Stimulated activated CD8-positive, alpha-beta memory T cell treated with anti-CD3 and anti-CD28 coated beads, Interleukin-12 subunit alpha, Interleukin-12 subunit beta, amount 100 ng/mL, for 24 hours (primary cell): ENCODE results near the gene PRCC.

Experiments
- DNase-seq: peaks from one replicate; pipeline ENCODE4 v3.0.0-alpha.2; 2020; ENCODE audit errors: extremely low read depth

The PRCC gene, protein sequence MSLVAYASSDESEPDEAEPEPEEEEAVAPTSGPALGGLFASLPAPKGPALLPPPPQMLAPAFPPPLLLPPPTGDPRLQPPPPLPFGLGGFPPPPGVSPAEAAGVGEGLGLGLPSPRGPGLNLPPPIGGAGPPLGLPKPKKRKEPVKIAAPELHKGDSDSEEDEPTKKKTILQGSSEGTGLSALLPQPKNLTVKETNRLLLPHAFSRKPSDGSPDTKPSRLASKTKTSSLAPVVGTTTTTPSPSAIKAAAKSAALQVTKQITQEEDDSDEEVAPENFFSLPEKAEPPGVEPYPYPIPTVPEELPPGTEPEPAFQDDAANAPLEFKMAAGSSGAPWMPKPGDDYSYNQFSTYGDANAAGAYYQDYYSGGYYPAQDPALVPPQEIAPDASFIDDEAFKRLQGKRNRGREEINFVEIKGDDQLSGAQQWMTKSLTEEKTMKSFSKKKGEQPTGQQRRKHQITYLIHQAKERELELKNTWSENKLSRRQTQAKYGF

DNA sequence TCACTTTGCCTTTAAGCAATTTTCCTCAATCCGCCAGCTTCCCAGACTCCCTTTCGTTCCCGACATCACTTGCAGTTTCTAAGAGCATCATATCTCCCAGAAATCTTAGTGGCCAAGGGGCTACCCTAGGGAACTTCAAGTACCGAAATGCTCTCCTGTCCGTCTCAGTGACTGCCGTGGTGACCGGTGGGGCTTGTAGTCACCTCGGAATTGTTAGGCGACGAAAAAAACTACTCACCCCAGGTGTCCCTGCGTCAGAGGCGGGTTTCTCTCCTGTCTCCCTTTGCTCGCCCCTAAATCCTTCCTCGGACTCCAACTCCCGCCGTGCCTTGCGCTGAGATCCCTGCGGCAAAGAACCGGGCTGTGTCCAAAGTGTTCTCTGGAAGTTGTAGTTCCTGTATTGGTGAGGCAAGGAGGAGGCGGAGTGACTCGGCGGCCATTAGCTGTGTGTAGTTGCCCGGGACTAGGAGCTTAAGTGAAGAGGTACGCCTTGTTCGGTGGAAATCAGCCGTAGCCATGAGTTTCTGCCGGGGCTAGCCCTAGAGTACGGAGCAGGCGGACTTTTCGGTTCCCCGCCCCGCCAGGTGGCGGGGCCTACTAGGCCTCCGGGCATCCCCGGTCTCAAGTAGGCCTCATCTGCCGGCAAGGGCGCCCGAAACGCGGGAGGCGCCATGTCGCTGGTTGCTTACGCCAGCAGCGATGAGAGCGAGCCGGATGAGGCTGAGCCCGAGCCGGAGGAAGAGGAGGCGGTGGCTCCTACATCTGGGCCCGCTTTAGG, at the start of gene PRCC:
PRCC (plus strand) TSS at position 435 of the 778 bp plus-strand sequence; CDS start at position 672, 237 bp downstream.
- DNase-seq, result peak; percentile 92

DNA sequence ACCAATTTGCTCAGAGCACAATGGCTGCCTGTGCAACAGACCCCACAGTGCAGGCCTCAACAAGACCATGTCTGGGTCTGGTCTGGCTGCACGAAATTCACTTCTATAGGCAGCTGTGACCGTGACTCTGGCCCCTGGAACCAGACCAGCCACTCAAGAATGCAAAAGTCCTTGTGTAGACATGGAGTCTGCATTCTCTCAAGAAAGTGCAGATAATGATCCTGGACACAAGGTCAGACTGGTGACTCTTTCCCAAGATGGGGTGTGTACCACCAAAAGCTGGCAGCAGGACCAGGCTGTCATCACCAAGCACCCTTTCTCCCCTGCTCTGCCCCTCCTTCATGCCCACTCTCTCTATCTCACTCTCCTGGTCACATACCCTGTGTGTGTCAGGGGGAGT, 46.2 kb upstream of the PRCC start:
- no peak for DNase-seq

DNA sequence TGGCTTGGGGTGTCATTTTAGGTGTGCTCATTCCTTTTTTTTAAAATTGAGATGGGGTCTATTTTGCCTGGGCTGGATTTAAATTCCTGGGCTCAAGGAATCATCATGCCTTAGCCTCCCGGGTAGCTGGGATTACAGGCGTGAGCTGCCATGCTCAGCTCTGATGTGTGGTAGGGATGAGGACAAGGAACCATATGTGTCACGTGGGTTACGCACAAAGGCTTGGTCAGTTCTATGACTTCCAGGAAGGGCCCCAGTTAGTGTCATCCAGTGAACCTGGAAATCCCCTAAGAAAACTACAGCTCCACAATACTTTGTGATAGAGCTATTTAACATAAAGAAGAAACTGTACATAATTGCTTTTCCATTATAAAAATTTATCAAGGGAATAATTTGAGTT, 45.8 kb upstream of the PRCC start:
- no peak for DNase-seq

DNA sequence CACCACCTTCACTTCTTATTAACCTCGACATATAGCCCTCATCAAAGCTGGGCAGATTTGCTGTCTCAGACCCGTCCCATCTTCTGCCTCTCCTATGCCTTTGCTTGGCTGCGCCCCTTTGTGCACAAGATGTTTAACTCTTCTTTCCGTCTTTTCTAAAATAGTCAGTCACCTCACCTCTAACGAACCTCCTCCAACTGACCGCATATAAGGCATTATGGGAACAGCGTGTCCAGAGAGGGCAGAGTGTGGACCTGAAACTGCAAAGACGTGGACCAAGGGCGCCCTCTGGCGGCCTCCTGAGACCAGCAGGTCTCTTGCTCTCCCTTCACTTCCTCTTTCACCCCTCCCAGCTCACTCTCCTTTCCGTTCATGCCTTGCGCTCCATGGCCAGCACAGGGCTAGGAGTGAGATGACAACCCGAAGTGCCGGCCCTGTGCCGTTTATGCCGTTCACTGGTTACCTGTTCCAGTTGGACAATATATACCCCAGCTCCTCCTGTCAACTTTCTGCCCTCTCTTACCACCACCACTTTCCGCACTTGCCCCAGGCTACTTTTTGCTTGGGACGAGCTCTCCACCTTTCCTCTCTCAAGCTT, 41.6 kb upstream of the PRCC start:
- DNase-seq, result no peak

DNA sequence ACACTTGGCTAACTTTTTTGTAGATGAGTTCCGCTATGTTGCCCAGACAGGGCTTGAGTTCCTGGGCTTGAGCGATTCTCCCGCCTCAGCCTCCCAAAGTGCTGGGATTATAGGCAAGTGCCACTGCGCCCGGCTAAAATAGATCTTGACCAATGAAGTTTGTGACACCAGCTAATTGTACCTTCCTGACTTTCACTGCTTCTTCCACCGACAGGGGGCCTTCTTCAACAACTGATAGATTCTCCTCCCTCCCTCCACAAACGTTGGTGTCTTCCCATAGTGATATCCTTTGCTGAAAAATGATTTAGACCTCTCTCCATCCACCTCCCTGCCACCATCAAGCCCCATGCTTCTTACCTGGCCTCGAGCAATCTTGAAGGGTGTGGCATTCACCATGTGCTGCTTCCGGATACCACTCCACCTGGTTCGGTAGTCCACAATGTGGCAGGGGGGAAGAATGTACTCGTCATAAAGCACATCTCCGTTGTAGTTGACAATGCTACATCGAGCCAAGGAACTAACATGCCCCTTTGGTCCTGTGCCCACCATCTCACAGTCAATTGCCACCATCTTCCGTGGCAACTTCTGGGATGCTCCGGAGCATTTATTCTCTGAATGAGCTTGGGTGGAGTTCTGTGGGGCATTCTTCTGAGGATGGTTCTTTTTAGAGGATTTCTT, 40.6 kb upstream of the PRCC start:
- DNase-seq, result no peak

DNA sequence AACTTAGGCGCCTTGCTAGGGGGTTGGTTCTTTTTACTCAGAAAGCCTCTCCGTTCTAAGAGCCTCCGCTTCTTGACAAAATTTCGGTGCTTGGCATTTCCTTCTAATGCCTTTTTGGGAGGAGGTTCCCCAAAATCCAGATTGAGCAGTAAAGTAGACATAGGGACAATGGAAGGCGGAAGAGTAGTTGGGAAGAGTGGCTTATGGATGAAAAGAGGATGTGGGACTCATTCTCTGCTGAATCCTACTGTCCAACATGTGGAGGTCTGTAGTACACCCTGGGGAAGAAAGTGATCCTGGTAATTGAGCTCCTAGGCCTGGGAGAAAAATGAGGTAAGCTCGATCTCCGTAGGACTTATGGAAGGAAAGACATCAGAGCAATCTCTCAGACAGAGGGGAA, 39.8 kb upstream of the PRCC start:
- no peak for DNase-seq

DNA sequence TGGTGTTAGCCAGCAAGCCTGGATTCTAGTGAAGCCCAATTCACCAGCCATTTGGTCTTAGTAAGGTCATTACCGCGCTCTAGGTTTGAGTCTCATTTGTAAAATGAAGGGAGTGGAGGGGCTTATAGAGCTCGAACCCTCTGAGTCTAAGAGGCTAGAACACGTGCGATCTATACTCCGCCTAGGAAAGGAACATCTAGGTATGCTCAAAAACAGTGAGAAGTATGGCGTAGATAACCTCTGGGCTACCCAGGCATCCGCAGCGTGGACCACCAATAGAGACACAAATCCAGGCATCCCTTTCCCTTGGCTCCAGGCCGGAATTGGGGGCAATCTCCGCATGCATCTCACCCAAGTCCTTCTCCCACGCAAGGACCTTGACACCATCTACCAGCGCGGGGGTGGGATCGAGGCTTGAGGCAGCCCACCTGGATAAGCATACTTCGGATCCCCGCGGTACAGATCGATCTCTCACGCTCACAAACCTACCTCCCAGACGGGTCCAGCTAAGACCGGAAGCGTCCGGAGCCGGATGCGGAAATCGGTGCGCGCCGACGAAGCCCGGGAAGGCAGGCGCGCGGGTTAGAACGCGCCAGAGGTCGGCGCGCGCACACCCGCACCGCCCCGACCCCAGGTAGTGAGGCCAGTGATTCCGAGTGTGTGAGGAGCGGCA, 39.3 kb upstream of the PRCC start, which contains the start of gene METTL25B:
METTL25B (plus strand) TSS at position 544 of the 673 bp plus-strand sequence. CDS start 636 bp downstream, outside the sequence.
- peak; percentile 59 for DNase-seq

DNA sequence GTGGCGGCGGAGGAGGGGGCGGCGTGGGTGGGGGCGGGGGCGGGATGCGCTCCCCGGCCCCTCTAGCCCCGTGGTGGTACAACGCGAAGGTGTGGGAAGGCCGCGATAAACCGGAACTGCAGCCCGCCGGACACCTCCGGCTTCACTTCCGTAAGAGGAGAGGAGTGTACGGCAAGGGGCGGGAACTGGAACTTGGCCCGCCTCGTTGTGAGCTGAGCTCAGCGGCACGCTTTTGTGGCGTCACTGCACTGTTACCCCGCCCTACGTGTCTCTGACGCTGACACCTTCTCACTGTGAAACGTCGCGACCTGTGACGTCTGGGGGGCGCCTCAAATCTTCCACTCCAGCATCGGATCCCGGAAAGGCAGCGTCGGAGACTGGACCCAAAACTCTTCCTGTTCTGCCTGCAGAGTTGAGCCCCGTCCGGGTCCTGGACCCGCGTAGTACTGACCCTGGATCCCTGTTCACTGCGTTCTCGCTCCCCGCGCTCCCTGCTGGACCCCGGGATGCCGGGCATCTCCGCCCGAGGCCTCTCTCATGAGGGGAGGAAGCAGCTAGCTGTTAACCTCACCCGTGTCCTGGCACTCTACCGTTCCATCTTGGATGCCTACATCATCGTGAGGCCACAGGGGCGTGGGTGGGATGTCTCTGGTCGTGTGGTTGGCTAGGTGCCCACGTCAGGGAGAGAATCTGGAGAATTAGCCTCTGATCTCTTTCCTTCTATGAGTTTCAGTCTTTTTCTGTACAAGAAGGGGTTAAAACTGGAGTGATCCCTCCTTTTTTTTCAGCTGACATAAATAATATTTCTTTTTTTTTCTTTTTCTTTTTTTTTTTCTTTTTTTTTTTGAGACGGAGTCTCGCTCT, 38.5 kb upstream of the PRCC start, which contains the start of gene ISG20L2:
ISG20L2 (minus strand) TSS at position 168 of the 864 bp plus-strand sequence. CDS start 1,114 bp downstream, outside the sequence.
- DNase-seq, result peak; percentile 90

DNA sequence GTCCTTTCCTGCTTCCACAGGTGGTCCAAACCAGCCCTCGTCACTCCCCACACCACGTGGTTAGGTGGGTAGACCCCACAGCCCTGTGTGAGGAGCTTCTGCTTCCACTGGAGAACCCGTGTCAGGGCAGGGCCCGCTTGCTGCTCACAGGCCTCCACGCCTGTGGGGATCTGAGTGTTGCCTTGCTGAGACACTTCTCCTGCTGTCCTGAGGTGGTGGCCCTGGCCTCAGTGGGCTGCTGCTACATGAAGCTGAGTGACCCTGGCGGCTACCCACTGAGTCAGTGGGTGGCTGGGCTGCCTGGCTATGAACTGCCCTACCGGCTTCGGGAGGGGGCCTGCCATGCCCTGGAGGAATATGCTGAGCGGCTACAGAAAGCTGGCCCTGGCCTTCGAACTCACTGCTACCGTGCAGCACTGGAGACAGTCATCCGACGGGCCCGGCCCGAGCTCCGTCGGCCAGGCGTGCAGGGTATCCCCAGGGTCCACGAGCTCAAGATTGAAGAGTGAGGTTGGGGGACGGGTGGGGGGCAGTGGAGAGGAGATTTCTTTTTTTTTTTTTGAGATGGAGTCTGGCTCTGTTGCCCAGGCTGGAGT, 33.2 kb upstream of the PRCC start:
- no peak for DNase-seq

DNA sequence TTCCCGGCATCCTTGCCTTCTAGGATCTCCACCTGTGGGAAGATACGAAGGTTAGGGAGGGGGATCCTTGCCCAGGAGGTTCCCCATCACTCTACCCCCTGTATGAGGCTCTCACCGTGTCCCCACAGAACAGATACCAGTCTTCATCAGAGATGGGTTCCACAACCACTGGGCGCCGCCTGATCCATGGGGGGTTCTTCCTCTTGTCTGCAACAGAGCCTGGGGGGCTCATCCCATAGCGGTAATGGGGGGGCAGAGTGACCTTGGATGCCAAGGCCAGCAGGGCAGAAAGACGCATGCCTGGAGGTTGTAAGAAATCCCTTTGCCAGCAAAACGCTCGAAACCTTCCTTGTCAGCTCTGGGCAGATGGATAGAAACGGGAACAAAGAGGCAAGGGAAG, 28.9 kb upstream of the PRCC start:
- DNase-seq, result no peak

DNA sequence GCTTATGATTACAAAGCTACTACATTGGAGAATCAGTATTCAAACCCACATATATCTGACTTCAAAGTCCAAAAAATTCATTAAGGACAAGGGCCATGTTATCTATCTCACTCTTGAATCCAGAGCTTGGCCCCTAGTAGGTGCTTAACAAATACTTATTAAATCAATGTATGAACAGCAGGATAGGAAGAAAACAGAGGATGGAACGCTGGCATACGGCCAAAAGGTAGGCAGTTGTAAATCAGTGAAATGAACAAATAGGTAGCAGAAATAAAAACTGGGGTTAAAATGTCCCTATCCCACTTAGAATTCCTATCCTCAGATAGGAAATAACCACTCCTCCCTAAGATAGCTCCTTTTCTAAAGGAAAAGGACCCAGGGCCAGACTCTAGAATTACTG, 28.4 kb upstream of the PRCC start:
- DNase-seq, result no peak

DNA sequence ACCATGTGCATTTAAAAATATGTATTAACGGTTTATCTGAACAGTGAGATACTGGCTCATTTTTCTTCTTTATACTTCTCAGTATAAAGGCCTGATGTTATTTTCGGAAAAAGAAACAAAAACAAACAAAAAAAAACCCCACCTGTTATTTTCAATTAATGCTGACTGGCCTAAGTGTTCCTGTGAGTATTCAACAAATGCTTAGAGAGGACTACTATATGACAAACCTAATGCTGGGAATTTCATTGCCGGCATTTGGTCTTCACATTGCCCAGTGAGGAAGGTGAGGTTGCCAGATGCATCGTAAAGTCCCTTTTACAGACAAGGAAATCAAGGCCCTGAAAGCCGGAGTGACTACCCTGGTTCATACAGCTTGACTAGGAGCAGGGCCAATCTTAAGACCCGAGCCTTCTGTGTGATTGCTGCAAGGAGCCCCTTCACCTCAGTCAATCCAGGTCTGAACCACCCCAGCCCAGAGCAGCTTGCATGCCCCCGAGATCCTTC, 27.0 kb upstream of the PRCC start:
- no peak for DNase-seq

DNA sequence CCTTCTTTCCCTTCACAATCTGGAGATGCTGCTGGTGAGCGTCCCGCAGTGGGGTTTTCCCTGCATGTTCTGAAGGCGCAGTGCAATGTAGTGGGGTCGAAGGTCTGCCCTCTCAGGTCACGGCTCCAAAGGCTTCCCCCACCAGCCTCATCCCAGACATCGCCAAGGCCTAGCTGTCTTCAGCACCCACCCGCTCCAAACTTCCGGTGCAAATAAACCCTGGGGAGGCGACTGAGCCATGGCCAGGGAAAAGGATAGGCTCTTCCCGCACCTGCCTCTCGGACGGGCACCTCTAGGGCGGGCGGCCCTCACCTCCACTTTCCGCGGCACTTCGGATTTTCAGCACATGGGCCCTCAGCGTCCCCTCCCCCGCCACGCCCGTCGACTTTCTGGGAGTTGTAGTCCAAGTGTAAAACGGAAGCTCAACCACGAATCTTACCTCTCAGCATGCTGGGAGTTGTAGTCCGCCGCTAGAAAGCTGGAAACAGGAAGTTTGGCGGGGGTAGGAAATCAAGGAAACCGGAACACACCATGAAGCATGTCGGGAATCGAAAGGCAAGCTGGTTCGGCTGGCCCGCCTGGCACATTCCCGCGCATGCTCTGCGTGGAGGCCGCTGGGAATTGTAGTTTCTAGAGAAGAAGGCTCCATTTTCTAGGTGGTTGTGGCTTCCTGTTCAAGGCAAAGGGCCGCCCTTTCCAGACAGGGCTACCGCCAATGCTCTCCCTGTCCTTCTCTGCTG, 26.4 kb upstream of the PRCC start, which contains the start of gene MRPL24:
MRPL24 (minus strand) TSS at position 348 of the 740 bp plus-strand sequence. CDS start 2,384 bp downstream, outside the sequence.
- DNase-seq, result peak; percentile 84

DNA sequence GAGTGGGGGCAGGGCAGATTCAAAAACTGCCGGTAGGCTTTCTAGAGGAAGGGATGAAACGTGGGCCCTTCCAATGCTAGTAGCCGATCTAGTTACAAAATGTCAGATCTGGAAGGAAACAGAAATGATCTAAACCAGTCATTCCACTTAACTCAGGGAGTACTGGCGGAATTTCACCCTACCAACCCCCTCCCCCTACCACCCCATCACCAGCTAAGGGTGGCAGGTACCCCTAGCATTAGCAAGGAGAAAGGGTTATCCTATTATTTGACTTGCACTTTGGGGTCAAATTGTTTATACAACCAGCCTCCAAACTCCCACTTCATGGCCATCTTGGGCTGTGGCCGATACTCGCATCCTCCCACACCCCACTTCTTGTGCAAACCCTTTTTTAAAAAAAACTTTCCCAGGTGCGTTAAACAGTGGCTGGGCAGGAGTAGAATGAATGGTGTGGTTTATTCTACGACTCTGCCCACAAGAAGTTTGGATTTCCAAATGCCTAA, 25.8 kb upstream of the PRCC start:
- DNase-seq, result no peak

DNA sequence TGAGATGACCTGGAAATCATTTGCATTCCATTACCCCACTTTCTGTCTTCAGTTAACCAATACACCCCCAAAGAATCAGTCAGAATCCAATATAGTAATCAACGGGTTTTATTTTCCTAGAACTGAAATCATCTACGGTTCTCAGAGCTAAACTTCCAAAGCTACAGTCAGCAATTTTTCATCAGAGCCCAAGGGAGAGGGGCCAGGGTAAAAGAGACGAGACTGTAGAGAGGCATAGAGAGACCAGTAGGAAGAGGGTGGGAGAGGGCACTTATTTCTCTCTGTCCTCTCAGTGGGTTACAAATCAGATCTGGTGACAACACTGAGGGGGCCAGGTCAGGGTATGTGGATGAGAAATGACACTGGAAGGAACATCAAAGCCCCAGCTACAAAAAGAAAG, 25.3 kb upstream of the PRCC start:
- no peak for DNase-seq

DNA sequence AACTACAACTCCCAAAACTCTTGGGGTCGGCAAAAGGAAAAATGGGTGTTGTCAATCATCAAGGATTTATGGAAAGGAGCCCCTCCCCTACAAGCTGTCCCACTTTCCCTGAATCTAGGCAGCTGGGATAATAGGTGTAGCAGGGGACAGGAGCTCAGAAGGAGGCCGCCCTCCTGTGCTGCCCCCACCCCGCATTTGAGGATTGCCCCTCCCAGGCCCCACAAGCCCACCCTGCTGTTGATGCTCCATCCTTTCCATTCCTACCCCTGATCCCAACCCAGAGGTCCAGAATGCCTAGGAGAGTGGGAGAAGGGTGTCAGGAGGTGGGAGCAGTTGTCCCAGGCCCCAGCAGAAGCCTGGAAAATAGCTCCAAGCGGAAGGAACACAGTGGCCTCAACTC, 24.5 kb upstream of the PRCC start:
- no peak for DNase-seq

DNA sequence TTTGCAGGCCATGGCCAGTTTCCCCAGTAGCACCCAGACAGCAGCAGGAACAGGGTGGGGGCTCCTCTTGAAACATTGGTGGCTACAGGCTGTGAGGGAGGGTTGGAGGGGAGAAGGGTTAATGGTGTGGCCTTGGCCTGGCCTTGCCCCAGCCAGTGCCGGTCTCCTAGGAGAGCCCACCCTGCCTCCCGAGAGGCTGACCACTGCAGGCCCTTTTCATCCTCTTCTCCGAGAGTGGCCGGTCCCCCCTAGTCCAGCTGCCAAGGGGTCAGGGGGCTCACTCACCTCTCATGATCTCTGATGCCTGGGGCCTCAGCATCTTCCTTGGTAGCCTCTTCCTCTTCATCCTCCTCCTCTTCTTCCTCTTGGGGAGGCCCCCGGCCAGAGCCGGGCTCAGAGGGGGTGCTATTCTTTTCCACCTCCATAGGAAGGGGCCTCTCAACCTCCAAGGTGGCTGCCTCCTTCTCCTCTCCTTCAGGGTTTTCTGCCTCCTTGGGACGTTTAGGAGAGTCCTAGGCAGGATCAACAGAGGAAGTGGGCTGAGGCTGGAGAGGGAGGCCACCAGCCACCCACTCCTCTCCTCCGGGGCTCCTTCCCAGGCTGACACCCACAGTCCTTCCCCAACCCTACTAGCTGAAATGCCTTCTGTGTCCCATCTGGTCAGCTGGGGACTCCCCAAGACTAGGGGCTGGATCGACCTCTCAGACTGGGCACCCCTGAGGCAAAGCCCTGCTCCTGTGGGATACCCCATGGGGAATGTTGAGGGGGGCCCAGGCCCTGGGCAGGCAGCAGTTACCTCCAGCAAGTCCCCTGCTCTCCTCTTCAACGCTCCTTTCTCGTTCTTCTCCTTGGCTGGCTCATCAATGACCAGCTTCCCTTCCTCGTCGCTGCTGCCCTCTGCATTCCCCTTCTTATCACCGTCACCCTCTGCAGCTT, 23.7 kb upstream of the PRCC start:
- DNase-seq, result no peak
